ENCODE results near the gene CPNE8. TPM values are rescaled to one million over a fixed set of nuclear protein-coding genes. Genes with fewer than 3 reads are reported as not detected.

CPNE8 gene
- total RNA-seq, 1 experiment from 2014 or later = 7.2 TPM

GRCh38 chr12:38628288-38628687, 277.1 kb downstream of the CPNE8 start:
- DNase-seq (no peak), ATAC-seq (no peak)
- Histone ChIP-seq H3K36me3 (ENCODE audit: low read depth, low read length) (no peaks in the 10 kb centered on the region), H3K27me3 (ENCODE audit: low read length) (no peaks in the 10 kb centered on the region), H2AFZ (ENCODE audit: low read length) (no peak overlapping the region), H3K9me3 (ENCODE audit: low read length) (no peaks in the 10 kb centered on the region), H3K4me2 (ENCODE audit: low read length) (no peak overlapping the region), H3K9ac (ENCODE audit: low read length) (no peak overlapping the region), H3F3A (ENCODE audit: low read length, unreplicated experiment) (no peaks in the 10 kb centered on the region), H4K20me1 (ENCODE audit: low read length) (no peaks in the 10 kb centered on the region), H3K27ac (ENCODE audit: low read length) (no peak overlapping the region), H3K4me3 (ENCODE audit: low read length) (no peak overlapping the region), H3K4me1 (ENCODE audit: insufficient read depth, low read length) (peaks cover 7% of the 10 kb centered on the region; the same call in 1 of the 2 replicates), H3K9me2 (replicated peaks; ENCODE audit: low read length) (no peaks in the 10 kb centered on the region), H3K79me2 (ENCODE audit: low read length) (no peaks in the 10 kb centered on the region)
- POLR2A ChIA-PET (ENCODE audit: unreplicated experiment) = no interaction called here
- CTCF ChIA-PET = no interaction called here
- no TSS peak for BruUV-seq (replicated peaks)
- intact Hi-C loops (cut with micrococcal nuclease) = no loop called here
- TF ChIP-seq EZH2 (IDR thresholded peaks at IDR 0.05; ENCODE audit: low read length, unreplicated experiment) = no peak
- TF ChIP-seq CTCF (conservative IDR thresholded peaks at IDR 0.05; ENCODE audit: low read depth, low read length) = no peak
- TF ChIP-seq EZH2phosphoT487 (IDR thresholded peaks at IDR 0.05; ENCODE audit: borderline replicate concordance, low read length) = no peak

- DNase-seq (no peak), ATAC-seq (no peak)
- Histone ChIP-seq H2AFZ (ENCODE audit: low read length) (no peak overlapping the region), H3K4me2 (ENCODE audit: low read length) (no peak overlapping the region), H3F3A (ENCODE audit: low read length, unreplicated experiment) (no peaks in the 10 kb centered on the region), H3K27me3 (ENCODE audit: low read length) (no peaks in the 10 kb centered on the region), H3K36me3 (ENCODE audit: low read depth, low read length) (no peaks in the 10 kb centered on the region), H3K4me3 (ENCODE audit: low read length) (no peak overlapping the region), H3K27ac (ENCODE audit: low read length) (no peak overlapping the region), H3K9ac (ENCODE audit: low read length) (no peak overlapping the region), H4K20me1 (ENCODE audit: low read length) (no peaks in the 10 kb centered on the region), H3K4me1 (ENCODE audit: insufficient read depth, low read length) (peaks cover 7% of the 10 kb centered on the region; the same call in 1 of the 2 replicates), H3K79me2 (ENCODE audit: low read length) (no peaks in the 10 kb centered on the region), H3K9me3 (ENCODE audit: low read length) (no peaks in the 10 kb centered on the region), H3K9me2 (replicated peaks; ENCODE audit: low read length) (no peaks in the 10 kb centered on the region)
- intact Hi-C loops (cut with micrococcal nuclease) = no loop called here
- BruUV-seq (replicated peaks) = no TSS peak
- TF ChIP-seq EZH2phosphoT487 (IDR thresholded peaks at IDR 0.05; ENCODE audit: borderline replicate concordance, low read length) (no peak), EZH2 (IDR thresholded peaks at IDR 0.05; ENCODE audit: low read length, unreplicated experiment) (no peak), CTCF (conservative IDR thresholded peaks at IDR 0.05; ENCODE audit: low read depth, low read length) (no peak)
- ChIA-PET CTCF (no interaction called here), POLR2A (ENCODE audit: unreplicated experiment) (no interaction called here)
These were observed 280.1 kb downstream of the CPNE8 start for GRCh38 chr12:38625306-38625705.

- DNase-seq = no peak
- no TSS peak for BruUV-seq (replicated peaks)
- Histone ChIP-seq H3K27ac (ENCODE audit: low read length) (no peak overlapping the region), H3K27me3 (ENCODE audit: low read length) (no peaks in the 10 kb centered on the region), H2AFZ (ENCODE audit: low read length) (no peak overlapping the region), H3K4me2 (ENCODE audit: low read length) (no peak overlapping the region), H3K79me2 (ENCODE audit: low read length) (no peaks in the 10 kb centered on the region), H3F3A (ENCODE audit: low read length, unreplicated experiment) (no peaks in the 10 kb centered on the region), H3K36me3 (ENCODE audit: low read depth, low read length) (no peaks in the 10 kb centered on the region), H3K9ac (ENCODE audit: low read length) (no peak overlapping the region), H3K4me1 (ENCODE audit: insufficient read depth, low read length) (no peaks in the 10 kb centered on the region), H3K9me3 (ENCODE audit: low read length) (no peaks in the 10 kb centered on the region), H4K20me1 (ENCODE audit: low read length) (no peaks in the 10 kb centered on the region), H3K4me3 (ENCODE audit: low read length) (no peak overlapping the region), H3K9me2 (replicated peaks; ENCODE audit: low read length) (no peaks in the 10 kb centered on the region)
- no peak for ATAC-seq
- ChIA-PET POLR2A (ENCODE audit: unreplicated experiment) (no interaction called here), CTCF (no interaction called here)
- intact Hi-C loops (cut with micrococcal nuclease) = no loop called here
- TF ChIP-seq EZH2 (IDR thresholded peaks at IDR 0.05; ENCODE audit: low read length, unreplicated experiment) = no peak
- TF ChIP-seq CTCF (conservative IDR thresholded peaks at IDR 0.05; ENCODE audit: low read depth, low read length) = no peak
- TF ChIP-seq EZH2phosphoT487 (IDR thresholded peaks at IDR 0.05; ENCODE audit: borderline replicate concordance, low read length) = no peak
These were observed 291.2 kb downstream of the CPNE8 start for GRCh38 chr12:38614171-38614570.

Data from PC-3 (cell line).